Lower lobe of right lung (tissue), 2 donors: ENCODE results near the gene RPS18. TPM values are rescaled to one million over a fixed set of nuclear protein-coding genes. Genes with fewer than 3 reads are reported as not detected.

Experiments
- ATAC-seq, 2 donors: fragments of 200-7000 bp; cut with Tn5 transposase; one replicate each; pipeline ENCODE4 v1.9.1; 2020 to 2022; ENCODE audit warnings: mild to moderate bottlenecking in 2 of 2, moderate library complexity in 2 of 2
- DNase-seq: peaks from one replicate; pipeline ENCODE4 v3.0.0-alpha.2; 2020
- H3K27ac ChIP-seq: fragments of 200-600 bp; one replicate; pipeline ENCODE4 v1.8.0; 2022
- H3K27me3 ChIP-seq: fragments of 200-600 bp; one replicate; pipeline ENCODE4 v1.8.0; 2022; ENCODE audit warnings: low read depth
- H3K36me3 ChIP-seq: fragments of 200-600 bp; one replicate; pipeline ENCODE4 v1.8.0; 2022; ENCODE audit warnings: mild to moderate bottlenecking
- H3K4me1 ChIP-seq: fragments of 200-600 bp; one replicate; pipeline ENCODE4 v1.8.0; 2022
- H3K4me3 ChIP-seq: fragments of 200-600 bp; one replicate; pipeline ENCODE4 v1.8.0; 2022; ENCODE audit warnings: mild to moderate bottlenecking
- H3K9me3 ChIP-seq: fragments of 200-600 bp; one replicate; pipeline ENCODE4 v1.8.0; 2022
- CTCF ChIP-seq: fragments of 200-600 bp; IDR thresholded peaks from one replicate; pipeline ENCODE4 v1.8.0; 2022; ENCODE audit warnings: antibody characterized with exemption, mild to moderate bottlenecking
- intact Hi-C: fragments of 100-400 bp; cut with DNase I; formaldehyde crosslinking; loops from one replicate; pipeline ENCODE4 v1.11.0; 2022
- total RNA-seq: library from RNA; stranded (reverse); fragmentation: NEBNext Ultra II Directional; extraction: Animal tissue kit (Norgen Biotek cat#: 25700); gene quantifications from one replicate; pipeline ENCODE4 v1.2.1, GENCODE V29; 2021
- donor health status: DM: no; HTN: yes; CAD: no; lungs with severe emphysema.

RPS18 gene
- total RNA-seq, 1 donor from 2014 or later, result 1,662 TPM

DNA sequence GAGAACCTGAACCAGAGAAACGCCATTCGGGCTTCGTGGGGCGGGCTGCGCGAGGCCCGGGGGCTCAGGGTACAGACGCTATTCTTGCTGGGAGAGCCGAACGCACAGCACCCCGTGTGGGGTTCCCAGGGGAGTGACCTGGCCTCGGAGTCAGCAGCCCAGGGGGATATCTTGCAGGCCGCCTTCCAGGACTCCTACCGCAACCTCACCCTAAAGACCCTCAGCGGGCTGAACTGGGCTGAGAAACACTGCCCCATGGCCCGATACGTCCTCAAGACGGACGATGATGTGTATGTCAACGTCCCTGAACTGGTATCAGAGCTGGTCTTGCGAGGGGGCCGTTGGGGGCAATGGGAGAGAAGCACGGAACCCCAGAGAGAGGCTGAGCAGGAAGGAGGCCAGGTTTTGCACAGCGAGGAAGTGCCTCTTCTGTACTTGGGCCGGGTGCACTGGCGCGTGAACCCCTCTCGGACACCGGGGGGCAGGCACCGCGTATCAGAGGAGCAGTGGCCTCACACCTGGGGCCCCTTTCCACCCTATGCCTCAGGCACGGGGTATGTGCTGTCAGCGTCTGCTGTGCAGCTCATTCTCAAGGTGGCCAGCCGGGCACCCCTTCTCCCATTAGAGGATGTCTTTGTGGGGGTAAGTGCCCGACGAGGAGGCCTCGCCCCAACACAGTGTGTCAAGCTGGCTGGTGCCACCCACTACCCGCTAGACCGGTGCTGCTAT is 6.0 kb downstream of the RPS18 start:
- Histone ChIP-seq H3K27me3 (no peaks in the 10 kb centered on the region), H3K9me3 (no peaks in the 10 kb centered on the region), H3K4me1 (peaks cover 61% of the 10 kb centered on the region), H3K27ac (peak overlapping the region; percentile 95), H3K36me3 (peaks cover 83% of the 10 kb centered on the region), H3K4me3 (peak overlapping the region; percentile 86)
- DNase-seq, result no peak
- intact Hi-C loops, result no loop called here
- TF ChIP-seq CTCF, result no peak
- peak; percentile 1 to 11 for ATAC-seq

DNA sequence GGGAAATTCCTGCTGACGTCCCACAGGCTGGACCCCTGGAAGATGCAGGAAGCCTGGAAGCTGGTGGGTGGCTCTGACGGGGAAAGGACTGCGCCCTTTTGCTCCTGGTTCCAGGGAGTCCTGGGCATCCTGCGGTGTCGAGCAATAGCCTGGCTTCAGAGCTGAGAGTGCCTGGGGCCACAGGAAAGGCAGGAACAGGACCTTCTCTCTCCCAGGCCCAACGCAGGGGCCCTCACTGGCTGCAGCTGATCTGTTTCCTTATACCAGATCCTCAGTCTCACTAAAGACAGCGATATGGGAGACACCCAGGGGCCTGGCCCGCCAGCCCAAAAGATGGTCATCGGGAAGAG is 6.5 kb downstream of the RPS18 start:
- TF ChIP-seq CTCF, result no peak
- Histone ChIP-seq H3K27ac (peak overlapping the region; percentile 95), H3K9me3 (no peaks in the 10 kb centered on the region), H3K4me3 (peak overlapping the region; percentile 86), H3K4me1 (peaks cover 56% of the 10 kb centered on the region), H3K27me3 (no peaks in the 10 kb centered on the region), H3K36me3 (peaks cover 78% of the 10 kb centered on the region)
- no peak for ATAC-seq
- no peak for DNase-seq
- intact Hi-C loops, result no loop called here

DNA sequence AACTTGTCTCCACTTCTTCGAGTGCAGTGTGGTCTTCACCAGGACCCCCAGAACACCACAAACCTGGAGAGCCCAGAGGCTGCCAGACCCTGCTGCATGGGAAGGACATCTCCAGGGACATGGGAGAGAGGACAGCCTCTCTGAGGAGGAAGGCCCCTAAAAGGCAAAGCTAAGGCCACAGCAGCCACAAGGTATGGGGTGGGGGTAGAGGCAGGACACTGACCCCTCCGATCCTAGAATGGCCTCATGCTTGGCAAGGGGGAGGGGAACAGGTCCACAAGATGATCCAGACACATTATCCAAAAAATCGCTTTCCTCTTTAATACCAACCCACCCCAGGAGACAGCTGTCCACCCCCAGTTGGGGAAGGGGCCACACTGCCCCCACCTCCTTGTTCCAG is 6.9 kb downstream of the RPS18 start:
- no peak for TF ChIP-seq CTCF
- Histone ChIP-seq H3K4me1 (peaks cover 52% of the 10 kb centered on the region), H3K36me3 (peaks cover 78% of the 10 kb centered on the region), H3K9me3 (no peaks in the 10 kb centered on the region), H3K4me3 (no peak overlapping the region), H3K27me3 (no peaks in the 10 kb centered on the region), H3K27ac (no peak overlapping the region)
- no peak for DNase-seq
- intact Hi-C loops, result no loop called here
- ATAC-seq, result no peak

- TF ChIP-seq CTCF, result no peak
- H3K4me1 ChIP-seq, result peaks cover 47% of the 10 kb centered on the region
- no peaks in the 10 kb centered on the region for H3K27me3 ChIP-seq
- no peak for DNase-seq
- H3K4me3 ChIP-seq, result no peak overlapping the region
- peaks cover 78% of the 10 kb centered on the region for H3K36me3 ChIP-seq
- intact Hi-C loops, result no loop called here
- H3K9me3 ChIP-seq, result no peaks in the 10 kb centered on the region
- ATAC-seq, result no peak
- no peak overlapping the region for H3K27ac ChIP-seq
Measured at GRCh38 chr6:33279257-33279695, 7.4 kb downstream of the RPS18 start.

GRCh38 chr6:33279971-33280511 is 8.2 kb downstream of the RPS18 start:
- Histone ChIP-seq H3K4me1 (peaks cover 39% of the 10 kb centered on the region), H3K36me3 (peaks cover 78% of the 10 kb centered on the region)
- intact Hi-C loops, result no loop called here

More at GRCh38 chr6:33279971-33280511, 8.2 kb downstream of the RPS18 start:
- Histone ChIP-seq H3K27ac (no peak overlapping the region), H3K27me3 (no peaks in the 10 kb centered on the region), H3K4me3 (no peak overlapping the region), H3K9me3 (no peaks in the 10 kb centered on the region)
- peak; percentile 17 for TF ChIP-seq CTCF
- DNase-seq (no peak), ATAC-seq (no peak)
